HepG2 (cell line): ENCODE data around the gene TFCP2L1. TPM values are rescaled to one million over a fixed set of nuclear protein-coding genes. Genes with fewer than 3 reads are reported as not detected.
"Not testable (repeated sequence)": the region's sequence is repeated elsewhere in the genome, so short reads cannot be mapped to it uniquely, and the experiment has no call there.

Experiments
- ATAC-seq: fragments of 200-7000 bp; cut with Tn5 transposase; 3 replicates; pipeline ENCODE4 v1.9.1; 2020; ENCODE audit warnings: mild to moderate bottlenecking, moderate library complexity
- BruUV-seq: library from RNA; stranded (reverse); fragments of 400-500 nt; replicated peaks from 2 replicates; lab custom pipeline; 2021; lab: Mats Ljungman, UMichigan
- CTCF ChIA-PET: fragments of 300-600 bp; formaldehyde crosslinking; extraction: SDS; loops from one replicate; lab custom pipeline; 2021; ENCODE audit warnings: low total read pairs, inconsistent platforms, low intra/inter-chr PET ratio; lab: Yijun Ruan, JAX
- POLR2A ChIA-PET: fragments of 350-600 bp; sonication (Branson Sonifier 250); formaldehyde crosslinking; loops from one replicate; lab custom pipeline; 2020; ENCODE audit warnings: antibody characterized with exemption, inconsistent platforms; lab: Yijun Ruan, JAX
- DNase-seq: peaks from one replicate; pipeline ENCODE4 v3.0.0-alpha.2; 2015; ENCODE audit warnings: low spot score
- FAIRE-seq: peaks from 3 replicates; lab custom pipeline; 2011; peaks lifted over from hg19 to GRCh38; lab: Jason Lieb, UNC
- H2AFZ ChIP-seq: one replicate; pipeline ENCODE4 v1.6.1; 2011; ENCODE audit warnings: low read length, inconsistent platforms
- H3K27ac ChIP-seq: fragments of 300-600 bp; 3 replicates; pipeline ENCODE4 v1.8.0; 2011; ENCODE audit warnings: mixed run types, mild to moderate bottlenecking, mixed read lengths, low read length, inconsistent platforms; ENCODE audit not compliant: insufficient read depth; ENCODE audit errors: extremely low read length
- H3K27me3 ChIP-seq, 2 experiments: fragments of 200-600 bp in 1 of 2; 2 replicates in 1 of 2; 3 replicates in 1 of 2; pipeline versions ENCODE4 v1.6.0 to v1.8.0; 2011; ENCODE audit warnings: low read length in 2 of 2, mild to moderate bottlenecking in 2 of 2, moderate library complexity in 2 of 2, inconsistent platforms in 1 of 2; ENCODE audit not compliant: insufficient read depth in 2 of 2, control insufficient read depth in 1 of 2
- H3K36me3 ChIP-seq, 2 experiments: fragments of 200-600 bp in 1 of 2; replicated peaks in 1 of 2; 2 replicates in 1 of 2; 3 replicates in 1 of 2; pipeline versions ENCODE4 v1.5.1 to v1.8.0; 2011; ENCODE audit warnings: low read length in 2 of 2, inconsistent platforms in 1 of 2; ENCODE audit not compliant: insufficient read depth in 2 of 2, control insufficient read depth in 1 of 2
- H3K4me1 ChIP-seq: 2 replicates; pipeline ENCODE4 v1.5.1; 2012; ENCODE audit warnings: low read length, inconsistent platforms; ENCODE audit not compliant: insufficient read depth
- H3K4me2 ChIP-seq: 2 replicates; pipeline ENCODE4 v1.6.0; 2011; ENCODE audit warnings: low read depth, low read length, inconsistent platforms
- H3K4me3 ChIP-seq, 3 experiments: fragments of 200-600 bp in 1 of 3; sonication (generic), shearing (Covaris generic) in 1 of 3; replicated peaks in 1 of 3; 2 replicates each; pipeline ENCODE4 v1.5.1; 2011 to 2016; ENCODE audit warnings: low read length in 3 of 3, inconsistent platforms in 2 of 3, low read depth in 2 of 3, mild to moderate bottlenecking in 2 of 3, control low read depth in 1 of 3, mixed read lengths in 1 of 3; ENCODE audit not compliant: insufficient read depth in 1 of 3
- H3K79me2 ChIP-seq: one replicate; pipeline ENCODE4 v1.6.1; 2011; ENCODE audit warnings: low read length, inconsistent platforms; ENCODE audit not compliant: insufficient read depth
- H3K9ac ChIP-seq: 2 replicates; pipeline ENCODE4 v1.6.0; 2011; ENCODE audit warnings: mild to moderate bottlenecking, low read depth, low read length, inconsistent platforms; ENCODE audit not compliant: insufficient read depth
- H3K9me3 ChIP-seq: 2 replicates; pipeline ENCODE4 v1.5.1; 2012; ENCODE audit warnings: mild to moderate bottlenecking, low read length
- H4K20me1 ChIP-seq: 2 replicates; pipeline ENCODE4 v1.6.0; 2011; ENCODE audit warnings: inconsistent platforms, mild to moderate bottlenecking, low read length, moderate library complexity; ENCODE audit not compliant: insufficient read depth
- ATF4 ChIP-seq, 2 experiments: fragments of 450-650 bp in 1 of 2; sonication (generic) in 1 of 2; formaldehyde crosslinking; IDR thresholded peaks; 2 replicates each; pipeline versions ENCODE4 v1.5.0 to v1.8.0; 2020 to 2022; ENCODE audit warnings: mild to moderate bottlenecking in 1 of 2, missing genetic modification reagents in 1 of 2
- CEBPB ChIP-seq: IDR thresholded peaks from 2 replicates; pipeline ENCODE4 v1.6.1; 2011; ENCODE audit warnings: low read depth, low read length, improper control_type of control experiment, borderline replicate concordance
- CEBPG ChIP-seq: IDR thresholded peaks from 2 replicates; pipeline ENCODE4 v1.6.1; 2016
- FOSL2 ChIP-seq: sonication (generic); formaldehyde crosslinking; IDR thresholded peaks from 2 replicates; pipeline ENCODE4 v1.4.0; 2020; ENCODE audit warnings: missing genetic modification reagents
- TEAD3 ChIP-seq: optimal IDR thresholded peaks from 2 replicates; pipeline ENCODE3; 2016; ENCODE audit warnings: borderline replicate concordance
- ZNF121 ChIP-seq: sonication (generic); formaldehyde crosslinking; IDR thresholded peaks from 2 replicates; pipeline ENCODE4 v1.5.0; 2020; ENCODE audit warnings: mild to moderate bottlenecking, missing genetic modification reagents
- ZNF362 ChIP-seq: sonication (generic); formaldehyde crosslinking; IDR thresholded peaks from 2 replicates; pipeline ENCODE4 v1.4.0; 2020; ENCODE audit warnings: missing genetic modification reagents, mild to moderate bottlenecking, borderline replicate concordance
- ZNF441 ChIP-seq: sonication (generic); formaldehyde crosslinking; IDR thresholded peaks from 2 replicates; pipeline ENCODE4 v1.7.0; 2021; ENCODE audit warnings: missing genetic modification reagents, borderline replicate concordance
- ZNF460 ChIP-seq: sonication (generic); formaldehyde crosslinking; IDR thresholded peaks from 2 replicates; pipeline ENCODE4 v1.5.1; 2020; ENCODE audit warnings: missing genetic modification reagents, mild to moderate bottlenecking, borderline replicate concordance
- ZNF770 ChIP-seq: sonication (generic); formaldehyde crosslinking; IDR thresholded peaks from 2 replicates; pipeline ENCODE4 v1.5.0; 2020; ENCODE audit warnings: mild to moderate bottlenecking, missing genetic modification reagents
- WGBS: methylation state at CpG from one replicate; pipeline ENCODE4 v1.1.6; 2017; ENCODE audit warnings: low lambda C conversion rate; 5-methylcytosine and 5-hydroxymethylcytosine counted together
- in situ Hi-C: cut with HindIII; loops from 2 replicates; pipeline ENCODE4 v1.10.0; 2017; ENCODE audit warnings: low pct_unique_long_range_greater_than_20kb; ENCODE audit not compliant: extremely low pct_ligation_motif_present
- intact Hi-C: fragments of 100-400 bp; cut with micrococcal nuclease; formaldehyde crosslinking; loops from one replicate; pipeline ENCODE4 v1.10.0; 2022; ENCODE audit not compliant: unreplicated experiment
- polyA plus RNA-seq, 8 experiments: library from polyadenylated mRNA; depleted of rRNA in 3 of 8; stranded (reverse) in 7 of 8; unstranded in 1 of 8; fragments of >200 nt; fragmentation: Illumina TruSeq in 4 of 8; extraction: Trizol in 4 of 8; gene quantifications; 2 replicates each; pipeline versions ENCODE4 v1.2.1 to v1.2.3, GENCODE V29; 2011 to 2016; ENCODE audit warnings: low read depth in 4 of 8, missing spikeins in 1 of 8, mixed read lengths in 1 of 8; ENCODE audit not compliant: insufficient read depth in 1 of 8
- total RNA-seq, 5 experiments: library from RNA; depleted of rRNA; stranded (reverse); fragments of >200 nt; fragmentation: Illumina TruSeq; extraction: Trizol; gene quantifications; 2 replicates each; pipeline ENCODE4 v1.2.3, GENCODE V29; 2016; ENCODE audit warnings: low read depth in 1 of 5

TFCP2L1 gene
- total and polyA plus RNA-seq, 2 of the 13 experiments (the other 11 are each of a cell fraction or from before 2014, with no cell fraction given): under 0.01 TPM; not detected in 1

- H3K4me1 ChIP-seq: peaks cover 29% of the 10 kb centered on the region
- H4K20me1 ChIP-seq, H3K4me2 ChIP-seq, BruUV-seq, POLR2A ChIA-PET, H3K27me3 ChIP-seq, intact Hi-C loops, H3K9me3 ChIP-seq, H3K79me2 ChIP-seq, H2AFZ ChIP-seq, H3K9ac ChIP-seq, in situ Hi-C loops, CTCF ChIA-PET, ATAC-seq, H3K4me3 ChIP-seq, FAIRE-seq, H3K36me3 ChIP-seq, H3K27ac ChIP-seq: not testable (repeated sequence)
- 9% methylated on average over 8 of the region's 8 CpGs for WGBS
- DNase-seq: peak; percentile 35
- peak; percentile 91 for TF ChIP-seq TEAD3 (CRISPR knock-in tag)
- TF ChIP-seq CEBPG (CRISPR knock-in tag): peak; percentile 73
- TF ChIP-seq ATF4 (CRISPR knock-in tag; IDR thresholded peaks at IDR 0.05): 0 out of 4 replicates have a peak, but pooled peaks of 1 of the 2 experiments have one; percentile 39
- 0 out of 2 replicates have a peak, but pooled peaks have one; percentile 28 for TF ChIP-seq FOSL2
- peak; percentile 62; the same call in 1 of the 2 replicates for TF ChIP-seq CEBPB
- TF ChIP-seq ZNF121 (CRISPR knock-in tag): 0 out of 2 replicates have a peak, but pooled peaks have one; percentile 28
- peak; percentile 85 for TF ChIP-seq ZNF460 (CRISPR knock-in tag)
- peak; percentile 83 for TF ChIP-seq ZNF362 (CRISPR knock-in tag)
- 0 out of 2 replicates have a peak, but pooled peaks have one; percentile 48 for TF ChIP-seq ZNF441
- TF ChIP-seq ZNF770 (CRISPR knock-in tag): peak; percentile 72
Measured at GRCh38 chr2:121331324-121331723, 46.3 kb upstream of the TFCP2L1 start.
